Epithelial cell of esophagus (primary cell): ENCODE data around the gene NFATC1.
"Not testable (repeated sequence)": the region's sequence is repeated elsewhere in the genome, so short reads cannot be mapped to it uniquely, and the experiment has no call there.

Experiments
- DNase-seq: peaks from one replicate; pipeline ENCODE4 v3.0.0; 2010; ENCODE audit warnings: low read depth
- H3K4me3 ChIP-seq: 2 replicates; pipeline ENCODE4 v1.5.1; 2011; ENCODE audit warnings: mild to moderate bottlenecking, low read length, control low read depth
- TF ChIP-seq, protein P1 (sequence below): IDR thresholded peaks from 2 replicates; pipeline ENCODE4 v1.5.1; 2011; ENCODE audit warnings: low read depth, mild to moderate bottlenecking, low read length, control low read depth, inconsistent platforms; ENCODE audit not compliant: insufficient read depth; ENCODE audit errors: missing control alignments

The NFATC1 gene

DNA sequence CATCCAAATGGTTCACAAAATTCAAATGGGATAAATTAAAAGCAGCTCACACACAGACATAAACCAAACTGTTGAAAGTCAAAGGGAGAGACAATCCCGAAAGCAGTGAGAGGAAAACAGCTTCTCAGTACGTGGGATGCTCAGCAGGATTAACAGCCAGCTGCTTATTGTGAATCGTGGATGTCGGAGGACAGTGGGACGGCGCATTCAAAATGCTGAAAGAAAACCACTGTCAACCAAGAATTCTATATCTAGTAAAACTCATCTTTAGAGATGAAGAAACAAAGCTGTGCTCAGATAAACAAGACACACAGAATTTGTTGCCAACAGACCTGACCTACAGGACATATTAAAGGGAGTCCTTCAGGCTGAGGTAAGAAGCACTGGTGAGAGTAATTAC, 102.9 kb downstream of the NFATC1 start:
- no peak for DNase-seq
- no peak overlapping the region for H3K4me3 ChIP-seq
- TF ChIP-seq, protein P1, sequence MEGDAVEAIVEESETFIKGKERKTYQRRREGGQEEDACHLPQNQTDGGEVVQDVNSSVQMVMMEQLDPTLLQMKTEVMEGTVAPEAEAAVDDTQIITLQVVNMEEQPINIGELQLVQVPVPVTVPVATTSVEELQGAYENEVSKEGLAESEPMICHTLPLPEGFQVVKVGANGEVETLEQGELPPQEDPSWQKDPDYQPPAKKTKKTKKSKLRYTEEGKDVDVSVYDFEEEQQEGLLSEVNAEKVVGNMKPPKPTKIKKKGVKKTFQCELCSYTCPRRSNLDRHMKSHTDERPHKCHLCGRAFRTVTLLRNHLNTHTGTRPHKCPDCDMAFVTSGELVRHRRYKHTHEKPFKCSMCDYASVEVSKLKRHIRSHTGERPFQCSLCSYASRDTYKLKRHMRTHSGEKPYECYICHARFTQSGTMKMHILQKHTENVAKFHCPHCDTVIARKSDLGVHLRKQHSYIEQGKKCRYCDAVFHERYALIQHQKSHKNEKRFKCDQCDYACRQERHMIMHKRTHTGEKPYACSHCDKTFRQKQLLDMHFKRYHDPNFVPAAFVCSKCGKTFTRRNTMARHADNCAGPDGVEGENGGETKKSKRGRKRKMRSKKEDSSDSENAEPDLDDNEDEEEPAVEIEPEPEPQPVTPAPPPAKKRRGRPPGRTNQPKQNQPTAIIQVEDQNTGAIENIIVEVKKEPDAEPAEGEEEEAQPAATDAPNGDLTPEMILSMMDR = no peak

DNA sequence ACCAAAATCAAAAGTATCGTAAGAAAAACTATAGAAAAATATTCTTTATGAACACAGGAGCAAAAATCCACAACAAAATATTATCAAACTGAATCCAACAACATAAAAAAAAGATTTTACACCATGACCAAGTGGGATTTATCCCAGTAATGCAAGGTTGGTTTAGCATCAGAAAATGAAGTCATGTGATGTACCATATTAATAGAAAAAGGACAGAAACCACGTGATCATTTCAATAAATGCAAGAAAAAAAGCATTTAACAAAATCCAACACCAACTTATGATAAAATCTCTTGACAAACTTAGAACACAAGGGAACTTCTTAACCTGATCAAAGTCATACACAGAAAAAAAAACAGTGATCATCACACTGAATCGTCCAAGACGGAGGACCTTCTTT, 105.3 kb downstream of the NFATC1 start:
- TF ChIP-seq, protein P1 = no peak
- DNase-seq = no peak

DNA sequence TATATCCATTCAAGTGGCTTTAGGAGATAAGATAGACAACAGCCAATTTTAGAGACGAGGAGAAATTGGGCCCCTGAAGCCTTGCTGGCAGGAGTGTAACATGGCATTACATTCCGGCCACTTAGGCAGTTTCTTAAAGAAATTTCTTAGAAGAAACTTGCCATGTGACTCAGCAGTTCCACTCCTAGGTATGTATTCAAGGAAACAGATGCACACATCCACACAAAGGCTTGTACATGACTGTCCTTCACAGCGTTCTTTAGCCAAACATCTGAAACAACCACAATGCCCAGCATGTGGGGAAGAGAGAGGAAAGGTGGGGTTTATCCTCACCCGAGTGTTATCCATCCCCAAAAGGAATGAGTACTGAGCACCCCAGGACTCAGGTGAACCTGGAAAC, 107.1 kb downstream of the NFATC1 start:
- H3K4me3 ChIP-seq = no peak overlapping the region
- DNase-seq = no peak
- TF ChIP-seq, protein P1 = no peak

More for the DNA sequence above, 105.3 kb downstream of the NFATC1 start:
- H3K4me3 ChIP-seq = no peak overlapping the region

DNA sequence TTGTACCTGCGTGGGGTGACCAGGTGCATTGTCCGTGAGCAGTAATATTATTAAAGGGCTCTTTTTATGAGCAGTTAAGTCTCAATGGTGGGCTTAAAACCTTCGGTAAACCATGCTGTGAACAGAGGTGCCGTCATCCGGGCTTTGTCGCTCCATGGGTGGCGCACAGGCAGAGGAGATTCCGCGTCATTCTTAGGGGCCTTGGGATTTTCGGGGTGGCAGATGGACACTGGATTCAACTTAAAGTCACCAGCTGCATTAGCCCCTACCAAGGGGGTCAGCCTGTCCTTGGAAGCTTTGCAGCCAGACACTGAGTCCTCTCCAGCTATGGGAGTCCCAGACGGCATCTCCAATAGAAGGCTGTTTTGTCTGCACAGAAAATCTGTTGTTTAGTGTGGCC, 107.7 kb downstream of the NFATC1 start:
- no peak overlapping the region for H3K4me3 ChIP-seq
- TF ChIP-seq, protein P1 = no peak
- DNase-seq = no peak

DNA sequence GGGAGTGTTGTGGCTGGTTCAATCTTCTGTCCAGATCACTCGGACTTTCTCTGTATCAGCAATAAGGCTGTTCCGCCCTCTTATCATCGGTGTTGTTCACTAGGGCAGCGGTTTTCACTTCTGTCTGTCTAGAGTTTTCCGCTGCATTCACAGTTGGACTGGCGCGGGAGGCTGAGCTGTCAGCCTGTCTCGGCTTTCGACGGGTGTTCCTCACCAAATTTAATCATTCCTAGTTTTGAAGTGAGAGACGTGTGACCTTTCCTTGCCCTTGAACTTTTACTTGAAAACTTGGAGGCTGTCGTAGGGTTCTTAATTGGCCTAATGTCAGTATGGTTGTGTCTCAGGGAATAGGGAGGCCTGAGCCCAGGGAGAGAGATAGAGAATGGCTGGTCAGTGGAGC, 108.3 kb downstream of the NFATC1 start:
- no peak overlapping the region for H3K4me3 ChIP-seq
- TF ChIP-seq, protein P1 = no peak
- DNase-seq = no peak

DNA sequence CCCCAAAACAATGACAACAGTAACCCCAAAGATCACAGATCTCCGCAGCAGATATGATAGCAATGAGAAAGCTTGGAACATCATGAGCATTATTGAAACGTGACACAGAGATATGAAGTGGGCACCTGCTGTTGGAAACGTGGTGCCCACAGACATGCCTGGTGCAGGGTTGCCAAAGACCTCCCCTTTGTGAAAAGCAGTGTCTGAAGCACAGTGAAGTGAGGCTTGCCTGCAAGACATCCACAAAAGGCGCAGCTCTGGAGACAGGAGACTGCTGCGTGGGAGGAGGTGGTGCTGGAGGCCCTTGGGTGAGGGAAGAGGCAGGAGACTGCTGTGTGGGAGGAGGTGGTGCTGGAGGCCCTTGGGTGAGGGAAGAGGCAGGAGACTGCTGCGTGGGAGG, 108.8 kb downstream of the NFATC1 start:
- not testable (repeated sequence) for DNase-seq, H3K4me3 ChIP-seq

DNA sequence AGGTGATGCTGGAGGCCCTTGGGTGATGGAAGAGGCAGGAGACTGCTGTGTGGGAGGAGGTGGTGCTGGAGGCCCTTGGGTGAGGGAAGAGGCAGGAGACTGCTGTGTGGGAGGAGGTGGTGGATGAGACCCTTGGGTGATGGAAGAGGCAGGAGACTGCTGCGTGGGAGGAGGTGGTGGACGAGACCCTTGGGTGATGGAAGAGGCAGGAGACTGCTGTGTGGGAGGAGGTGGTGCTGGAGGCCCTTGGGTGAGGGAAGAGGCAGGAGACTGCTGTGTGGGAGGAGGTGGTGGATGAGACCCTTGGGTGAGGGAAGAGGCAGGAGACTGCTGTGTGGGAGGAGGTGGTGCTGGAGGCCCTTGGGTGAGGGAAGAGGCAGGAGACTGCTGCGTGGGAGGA, 109.7 kb downstream of the NFATC1 start:
- not testable (repeated sequence) for H3K4me3 ChIP-seq, DNase-seq

DNA sequence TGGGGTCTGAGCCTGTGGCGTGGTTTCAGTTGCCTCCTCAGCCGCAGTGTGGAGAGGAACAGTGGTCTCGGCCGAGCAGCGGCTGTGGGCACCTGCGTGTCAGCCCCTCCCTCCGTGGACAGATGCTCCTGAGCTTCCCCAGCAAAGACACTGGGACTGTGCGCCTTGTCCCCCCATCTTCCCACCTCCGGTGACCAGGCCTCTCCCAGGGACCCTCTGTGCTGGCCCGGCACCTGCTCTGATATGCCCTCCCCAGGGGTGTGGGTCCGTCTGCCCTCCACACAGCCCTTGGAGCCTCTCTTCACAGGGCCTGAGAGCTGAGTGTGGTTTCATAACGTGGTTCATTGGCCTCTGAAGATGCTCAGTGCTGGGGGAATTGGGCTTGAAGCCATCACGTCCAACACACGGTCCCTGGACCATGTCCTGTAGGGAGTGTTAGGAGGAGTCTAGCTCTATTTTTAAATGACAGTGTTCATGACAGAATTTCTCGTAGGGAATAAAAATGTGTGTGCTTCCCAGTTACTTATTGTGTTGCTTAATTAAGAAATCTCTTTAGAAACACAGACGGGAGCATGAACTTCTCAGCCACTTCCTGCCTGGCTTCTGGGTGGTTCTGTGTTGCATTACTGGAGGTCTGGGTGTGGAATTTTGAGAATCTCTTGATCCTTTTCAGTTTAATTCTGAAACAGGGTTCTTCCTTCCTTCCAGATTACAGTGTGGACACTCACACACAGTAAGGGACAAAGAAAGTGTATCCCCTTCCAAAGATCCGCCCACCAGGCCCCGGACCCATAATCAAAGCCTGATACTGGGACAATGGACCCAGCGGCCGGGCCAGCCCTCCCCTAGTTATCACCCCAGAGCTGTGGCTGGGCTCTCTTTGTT, 110.7 kb downstream of the NFATC1 start:
- TF ChIP-seq, protein P1 = no peak
- no peak for DNase-seq
- H3K4me3 ChIP-seq = no peak overlapping the region
